Kasumi-1 (cell line): ENCODE data around the gene PRSS27.

Experiments used
- DNase-seq, 2 experiments: peaks; one replicate each; lab custom pipeline; 2025; lab: John Stamatoyannopoulos, UW

Gene PRSS27

DNA sequence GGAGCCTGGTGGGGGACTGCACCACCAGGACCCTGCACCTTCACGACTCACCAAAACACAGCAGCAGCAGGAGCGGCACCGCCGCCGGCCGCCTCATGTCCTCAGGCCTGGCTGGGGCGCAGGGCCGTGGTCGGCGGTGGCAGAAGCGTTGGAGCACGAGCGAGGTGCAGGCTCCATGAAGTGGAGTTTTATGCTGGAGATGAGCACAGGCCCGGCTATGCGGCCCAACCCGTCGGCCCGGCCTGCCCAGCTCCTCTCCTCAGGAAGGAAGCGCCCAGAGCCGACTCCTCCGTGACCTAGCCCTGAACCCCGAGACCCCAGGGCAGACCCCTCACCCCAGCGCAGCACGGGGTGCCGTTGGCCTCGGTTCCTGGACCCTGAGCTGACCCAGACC is at the start of gene PRSS27:
TSS of gene PRSS27 (minus strand) at position 161 of the 394 bp plus-strand sequence. CDS start at position 97, 64 bp downstream.
- DNase-seq: no peak

DNA sequence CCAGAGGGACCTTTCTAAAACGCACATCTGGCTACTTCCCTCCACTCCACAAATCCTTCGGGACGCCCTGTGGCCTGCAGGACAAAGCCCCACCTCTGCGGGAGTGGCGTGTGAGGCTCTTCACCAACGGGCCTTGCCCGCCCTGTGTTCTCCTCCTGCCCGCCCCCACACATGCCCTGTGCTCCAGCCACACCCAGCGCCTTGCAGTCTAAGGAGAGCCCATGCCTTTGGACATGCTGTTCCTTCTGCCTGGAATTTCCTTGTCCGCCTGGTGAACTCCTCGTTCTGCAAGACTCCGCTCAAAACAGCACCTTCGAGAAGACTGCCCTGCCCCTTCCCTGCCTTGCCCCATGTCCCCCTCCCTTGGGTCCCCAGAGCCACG is 49.6 kb upstream of the PRSS27 start:
- no peak for DNase-seq

DNA sequence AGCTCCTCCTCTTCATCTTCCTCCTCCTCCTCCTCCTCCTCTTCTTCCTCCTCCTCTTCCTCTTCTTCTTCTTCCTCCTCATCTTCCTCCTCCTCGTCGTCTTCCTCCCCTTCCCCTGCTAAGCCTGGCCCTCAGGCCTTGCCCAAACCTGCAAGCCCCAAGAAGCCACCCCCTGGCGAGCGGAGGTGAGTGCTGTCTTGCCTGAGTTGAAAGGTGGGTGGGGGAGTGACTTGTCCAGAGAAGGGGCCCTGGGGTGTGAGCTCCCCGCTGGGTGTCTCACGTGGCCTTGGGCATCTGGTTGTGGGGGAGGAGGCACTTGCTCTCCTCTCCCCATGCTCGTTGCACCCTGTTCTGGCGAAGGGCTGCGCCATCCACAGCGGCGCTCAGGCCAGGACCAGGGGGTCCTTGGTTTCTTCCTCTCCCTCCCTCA is 49.1 kb upstream of the PRSS27 start:
- DNase-seq: no peak

- no peak for DNase-seq
Observed at GRCh38 chr16:2768403-2769089, 48.5 kb upstream of the PRSS27 start.

DNA sequence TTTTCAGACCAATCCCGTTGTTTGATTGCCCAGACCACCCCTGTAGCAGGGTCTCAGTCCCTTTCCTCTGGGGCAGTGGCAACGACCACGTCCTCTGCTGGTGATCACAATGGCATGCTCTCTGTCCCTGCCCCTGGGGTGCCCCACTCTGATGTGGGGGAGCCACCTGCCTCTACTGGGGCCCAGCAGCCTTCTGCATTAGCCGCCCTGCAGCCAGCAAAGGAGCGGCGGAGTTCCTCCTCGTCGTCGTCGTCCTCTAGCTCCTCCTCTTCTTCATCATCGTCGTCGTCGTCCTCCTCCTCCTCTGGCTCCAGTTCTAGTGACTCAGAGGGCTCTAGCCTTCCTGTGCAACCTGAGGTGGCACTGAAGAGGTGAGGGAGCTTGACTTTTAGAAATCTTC is 47.9 kb upstream of the PRSS27 start:
- DNase-seq: no peak

- no peak for DNase-seq
Observed at GRCh38 chr16:2767140-2767731, 47.2 kb upstream of the PRSS27 start.

DNA sequence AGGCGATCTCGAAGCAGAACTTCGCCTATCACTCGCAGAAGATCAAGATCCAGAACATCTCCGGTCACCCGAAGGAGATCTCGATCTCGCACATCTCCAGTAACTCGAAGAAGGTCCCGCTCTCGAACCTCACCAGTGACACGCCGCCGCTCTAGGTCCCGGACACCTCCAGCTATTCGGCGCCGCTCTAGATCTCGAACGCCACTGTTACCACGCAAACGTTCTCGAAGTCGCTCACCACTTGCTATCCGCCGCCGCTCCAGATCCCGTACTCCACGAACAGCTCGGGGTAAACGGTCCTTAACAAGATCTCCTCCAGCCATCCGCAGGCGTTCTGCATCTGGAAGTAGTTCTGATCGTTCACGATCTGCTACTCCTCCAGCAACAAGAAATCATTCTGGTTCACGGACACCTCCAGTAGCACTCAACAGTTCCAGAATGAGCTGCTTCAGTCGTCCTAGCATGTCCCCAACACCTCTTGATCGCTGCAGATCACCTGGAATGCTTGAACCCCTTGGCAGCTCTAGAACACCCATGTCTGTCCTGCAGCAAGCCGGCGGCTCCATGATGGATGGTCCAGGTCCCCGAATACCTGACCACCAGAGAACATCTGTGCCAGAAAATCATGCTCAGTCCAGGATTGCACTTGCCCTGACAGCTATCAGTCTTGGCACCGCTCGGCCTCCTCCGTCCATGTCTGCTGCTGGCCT is 46.6 kb upstream of the PRSS27 start:
- DNase-seq: no peak

DNA sequence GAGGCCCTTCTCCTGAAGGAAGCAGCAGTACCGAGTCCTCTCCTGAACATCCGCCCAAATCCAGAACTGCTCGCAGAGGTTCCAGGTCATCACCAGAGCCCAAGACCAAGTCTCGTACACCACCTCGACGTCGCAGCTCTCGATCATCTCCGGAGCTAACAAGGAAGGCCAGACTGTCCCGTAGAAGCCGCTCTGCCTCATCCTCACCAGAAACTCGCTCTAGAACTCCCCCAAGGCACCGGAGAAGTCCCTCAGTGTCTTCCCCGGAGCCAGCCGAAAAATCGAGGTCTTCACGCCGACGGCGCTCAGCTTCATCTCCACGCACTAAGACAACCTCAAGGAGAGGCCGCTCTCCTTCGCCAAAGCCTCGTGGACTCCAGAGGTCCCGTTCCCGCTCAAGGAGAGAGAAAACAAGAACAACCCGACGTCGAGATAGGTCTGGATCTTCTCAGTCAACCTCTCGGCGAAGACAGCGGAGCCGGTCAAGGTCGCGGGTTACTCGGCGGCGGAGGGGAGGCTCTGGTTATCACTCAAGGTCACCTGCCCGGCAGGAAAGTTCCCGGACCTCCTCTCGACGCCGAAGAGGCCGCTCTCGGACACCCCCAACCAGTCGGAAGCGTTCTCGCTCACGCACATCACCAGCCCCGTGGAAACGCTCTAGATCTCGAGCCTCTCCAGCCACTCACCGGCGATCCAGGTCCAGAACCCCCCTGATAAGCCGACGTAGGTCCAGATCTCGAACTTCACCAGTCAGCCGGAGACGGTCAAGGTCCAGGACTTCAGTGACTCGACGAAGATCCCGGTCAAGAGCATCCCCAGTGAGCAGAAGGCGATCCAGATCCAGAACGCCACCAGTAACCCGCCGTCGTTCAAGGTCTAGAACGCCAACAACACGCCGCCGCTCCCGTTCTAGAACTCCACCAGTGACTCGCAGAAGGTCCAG is 45.7 kb upstream of the PRSS27 start:
- DNase-seq: no peak

DNA sequence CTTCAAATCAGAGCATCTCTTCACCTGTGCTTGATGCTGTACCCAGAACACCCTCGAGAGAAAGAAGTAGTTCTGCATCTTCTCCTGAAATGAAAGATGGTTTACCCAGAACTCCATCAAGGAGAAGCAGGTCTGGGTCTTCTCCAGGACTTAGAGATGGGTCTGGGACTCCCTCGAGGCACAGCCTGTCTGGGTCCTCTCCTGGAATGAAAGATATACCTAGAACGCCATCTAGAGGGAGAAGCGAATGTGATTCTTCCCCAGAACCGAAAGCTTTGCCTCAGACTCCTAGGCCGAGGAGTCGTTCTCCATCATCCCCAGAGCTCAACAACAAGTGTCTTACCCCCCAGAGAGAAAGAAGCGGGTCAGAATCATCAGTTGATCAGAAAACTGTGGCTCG is 44.7 kb upstream of the PRSS27 start:
- DNase-seq: peak in 1 of 2 experiments; percentile 10

DNA sequence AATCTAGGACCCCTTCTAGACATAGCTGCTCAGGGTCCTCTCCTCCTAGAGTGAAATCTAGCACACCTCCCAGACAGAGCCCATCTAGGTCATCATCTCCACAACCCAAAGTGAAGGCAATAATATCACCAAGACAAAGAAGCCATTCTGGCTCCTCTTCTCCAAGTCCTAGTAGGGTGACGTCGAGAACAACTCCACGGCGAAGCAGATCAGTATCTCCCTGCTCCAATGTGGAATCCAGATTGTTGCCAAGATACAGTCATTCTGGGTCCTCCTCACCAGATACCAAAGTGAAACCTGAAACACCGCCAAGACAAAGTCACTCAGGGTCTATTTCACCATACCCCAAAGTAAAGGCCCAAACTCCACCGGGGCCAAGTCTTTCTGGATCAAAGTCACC is 43.1 kb upstream of the PRSS27 start:
- DNase-seq: no peak

- DNase-seq: no peak
Observed at GRCh38 chr16:2762711-2763110, 42.7 kb upstream of the PRSS27 start.

DNA sequence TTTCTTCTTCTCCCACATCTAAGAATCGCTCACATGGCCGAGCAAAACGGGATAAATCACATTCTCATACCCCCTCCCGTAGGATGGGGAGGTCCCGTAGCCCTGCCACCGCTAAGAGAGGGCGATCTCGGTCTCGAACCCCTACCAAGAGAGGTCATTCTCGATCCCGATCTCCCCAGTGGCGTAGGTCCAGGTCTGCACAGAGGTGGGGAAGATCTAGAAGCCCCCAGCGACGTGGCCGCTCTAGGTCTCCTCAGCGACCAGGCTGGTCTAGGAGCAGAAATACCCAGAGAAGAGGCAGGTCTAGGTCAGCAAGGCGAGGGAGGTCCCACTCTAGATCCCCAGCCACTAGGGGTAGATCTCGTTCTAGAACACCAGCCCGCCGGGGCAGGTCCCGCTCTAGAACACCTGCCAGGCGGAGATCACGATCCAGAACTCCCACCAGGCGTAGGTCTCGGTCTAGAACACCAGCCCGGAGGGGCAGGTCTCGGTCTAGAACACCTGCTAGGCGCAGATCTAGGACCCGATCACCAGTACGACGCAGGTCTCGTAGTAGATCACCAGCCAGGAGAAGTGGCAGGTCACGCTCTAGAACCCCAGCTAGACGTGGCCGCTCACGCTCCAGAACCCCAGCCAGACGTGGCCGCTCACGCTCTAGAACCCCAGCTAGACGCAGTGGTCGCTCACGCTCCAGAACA is 42.0 kb upstream of the PRSS27 start:
- no peak for DNase-seq

DNA sequence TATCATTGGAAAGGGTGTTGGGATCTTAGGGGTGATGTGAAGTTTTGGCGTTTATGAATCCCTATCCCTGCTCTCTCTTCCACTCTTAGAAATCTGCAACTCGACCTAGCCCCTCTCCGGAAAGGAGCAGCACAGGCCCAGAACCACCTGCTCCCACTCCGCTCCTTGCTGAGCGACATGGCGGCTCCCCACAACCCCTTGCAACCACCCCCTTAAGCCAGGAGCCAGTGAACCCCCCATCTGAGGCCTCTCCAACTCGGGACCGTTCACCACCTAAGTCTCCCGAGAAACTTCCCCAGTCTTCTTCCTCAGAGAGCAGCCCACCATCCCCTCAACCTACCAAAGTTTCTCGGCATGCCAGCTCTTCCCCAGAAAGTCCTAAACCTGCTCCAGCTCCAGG is 41.4 kb upstream of the PRSS27 start:
- DNase-seq: no peak

- DNase-seq: no peak
Observed at GRCh38 chr16:2757344-2757743, 37.3 kb upstream of the PRSS27 start.

GRCh38 chr16:2756288-2757015 is 36.4 kb upstream of the PRSS27 start:
- no peak for DNase-seq

DNA sequence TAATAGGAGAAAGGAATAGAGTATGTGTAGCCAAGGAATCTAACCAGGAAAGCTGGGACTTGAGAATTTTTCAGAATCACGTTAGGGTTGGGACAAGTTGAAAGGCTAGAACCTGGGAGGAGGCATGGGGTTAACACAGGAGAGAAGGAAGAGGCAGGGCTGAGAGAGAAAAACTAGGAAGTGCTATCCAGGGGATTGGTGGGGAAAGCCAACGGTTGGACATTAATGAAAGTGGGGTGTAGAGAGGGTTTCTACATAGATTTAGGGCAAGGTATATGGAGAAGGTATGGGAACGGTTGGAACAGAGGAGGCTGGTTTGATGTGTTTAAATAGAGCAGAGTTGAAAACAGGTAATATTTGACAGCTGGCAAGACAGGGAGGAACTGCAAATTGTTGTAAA is 35.1 kb upstream of the PRSS27 start:
- no peak for DNase-seq

GRCh38 chr16:2753733-2754020 is 33.7 kb upstream of the PRSS27 start:
- no peak for DNase-seq

DNA sequence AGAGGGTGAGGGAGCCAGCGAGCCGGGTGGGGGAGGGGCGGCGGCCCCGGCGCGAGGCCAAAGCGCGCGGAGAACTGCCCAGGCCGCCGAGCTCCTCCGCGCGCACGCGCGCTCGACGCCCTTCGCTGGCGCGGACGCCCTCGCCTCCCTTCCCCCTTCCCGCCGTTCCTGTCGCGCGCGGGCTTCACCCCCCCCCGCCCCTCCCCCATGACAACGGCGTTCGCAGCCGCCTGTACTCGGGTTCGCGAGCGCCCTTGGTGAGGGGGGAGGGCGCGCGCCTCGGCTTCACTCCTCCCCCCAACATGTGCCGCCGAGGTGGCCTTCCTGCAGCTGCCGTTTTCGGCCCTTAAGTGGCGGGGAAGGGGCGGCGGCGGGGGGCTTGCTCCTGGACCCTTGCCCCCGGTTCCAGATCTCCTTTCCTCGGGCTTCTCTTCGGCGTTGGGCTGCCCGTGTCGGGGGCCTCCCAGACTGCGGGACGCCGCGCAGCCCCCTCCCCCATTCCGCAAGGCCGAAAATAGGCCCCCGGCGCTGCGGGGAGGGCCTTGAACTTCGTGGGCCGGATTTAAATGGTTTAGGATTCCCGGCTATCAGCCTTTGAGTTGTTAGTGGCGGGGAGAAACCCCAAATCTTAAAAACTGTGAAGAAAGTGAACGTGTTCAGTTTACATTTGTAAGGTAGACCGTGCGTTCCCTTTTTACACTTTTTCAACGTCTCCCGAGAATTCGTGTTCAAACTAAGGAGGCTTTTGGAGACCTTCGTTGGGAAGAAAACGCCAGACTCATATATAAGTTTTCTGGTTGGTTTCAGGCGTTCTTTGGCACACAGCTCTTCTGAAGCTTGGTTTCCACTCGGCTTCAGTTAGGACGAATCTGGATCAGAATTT is 33.1 kb upstream of the PRSS27 start:
- peak; percentile 28 to 39 for DNase-seq

DNA sequence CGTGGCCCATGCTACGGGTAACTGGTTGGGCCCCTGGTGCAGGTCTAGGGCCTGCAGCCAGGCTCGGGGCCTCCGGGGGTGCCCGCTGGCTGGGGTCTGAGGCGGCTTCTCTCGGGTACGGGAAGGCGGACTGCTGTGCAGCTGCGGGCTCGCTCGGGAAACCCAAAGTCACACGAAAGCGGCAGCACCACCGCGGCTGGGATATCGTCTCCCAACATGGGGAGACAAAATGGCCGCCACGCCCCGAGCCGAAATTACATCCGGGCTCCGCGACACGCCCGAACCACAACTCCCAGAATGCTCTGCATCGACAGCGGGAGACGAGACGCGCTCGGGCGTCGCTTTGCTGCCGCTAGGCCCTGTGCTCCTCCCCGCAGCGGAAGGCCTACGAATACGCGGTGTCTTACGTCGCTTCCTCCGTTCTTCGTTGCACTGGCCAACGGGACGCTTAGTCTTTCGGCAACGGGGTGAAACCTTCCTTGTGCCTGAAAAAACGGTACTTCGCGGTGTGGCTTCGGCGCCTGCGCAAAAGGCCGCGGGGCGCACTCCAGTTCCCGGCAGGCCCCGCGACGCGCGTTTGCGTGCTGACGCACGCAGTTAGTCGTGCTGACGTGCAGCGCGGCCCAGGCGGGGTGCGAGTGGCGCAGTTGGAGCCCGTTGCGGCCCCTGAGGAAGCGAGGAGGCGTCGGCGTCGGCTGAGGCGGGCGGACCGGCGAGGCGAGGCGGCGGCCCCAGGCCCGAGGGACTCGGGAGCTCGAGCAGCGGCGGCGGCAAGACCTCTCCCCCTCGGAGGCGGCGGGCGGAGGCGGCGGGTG is 32.2 kb upstream of the PRSS27 start, which contains the start of gene SRRM2:
TSS of gene SRRM2 (plus strand) at position 604 of the 815 bp plus-strand sequence. CDS start 3,727 bp downstream, outside the sequence.
- peak; percentile 84 to 88 for DNase-seq
